Activated T-cell treated with anti-CD3 and anti-CD28 coated beads, Interleukin-2, amount 50 U/mL, for 24 hours (primary cell): ENCODE measurements around the gene ARHGEF18.
"Not testable (repeated sequence)": the region's sequence is repeated elsewhere in the genome, so short reads cannot be mapped to it uniquely, and the experiment has no call there.

ENCODE experiments used
- DNase-seq: peaks from one replicate; pipeline ENCODE4 v3.0.0-alpha.2; 2020
- H3K27ac Mint-ChIP-seq: 2 replicates; pipeline ENCODE4 v1.8.0; 2020; ENCODE audit warnings: mild to moderate bottlenecking, mixed read lengths
- H3K27me3 Mint-ChIP-seq: 2 replicates; pipeline ENCODE4 v1.8.0; 2020; ENCODE audit warnings: mixed read lengths
- H3K36me3 Mint-ChIP-seq: 2 replicates; pipeline ENCODE4 v1.8.0; 2020; ENCODE audit warnings: low read depth, mixed read lengths
- H3K4me1 Mint-ChIP-seq: 2 replicates; pipeline ENCODE4 v1.8.0; 2020; ENCODE audit warnings: low read depth, mixed read lengths
- H3K4me3 Mint-ChIP-seq: 2 replicates; pipeline ENCODE4 v1.8.0; 2020; ENCODE audit warnings: mild to moderate bottlenecking, moderate library complexity, mixed read lengths
- H3K9me3 Mint-ChIP-seq: 2 replicates; pipeline ENCODE4 v1.8.0; 2020; ENCODE audit warnings: mixed read lengths

Gene ARHGEF18

DNA sequence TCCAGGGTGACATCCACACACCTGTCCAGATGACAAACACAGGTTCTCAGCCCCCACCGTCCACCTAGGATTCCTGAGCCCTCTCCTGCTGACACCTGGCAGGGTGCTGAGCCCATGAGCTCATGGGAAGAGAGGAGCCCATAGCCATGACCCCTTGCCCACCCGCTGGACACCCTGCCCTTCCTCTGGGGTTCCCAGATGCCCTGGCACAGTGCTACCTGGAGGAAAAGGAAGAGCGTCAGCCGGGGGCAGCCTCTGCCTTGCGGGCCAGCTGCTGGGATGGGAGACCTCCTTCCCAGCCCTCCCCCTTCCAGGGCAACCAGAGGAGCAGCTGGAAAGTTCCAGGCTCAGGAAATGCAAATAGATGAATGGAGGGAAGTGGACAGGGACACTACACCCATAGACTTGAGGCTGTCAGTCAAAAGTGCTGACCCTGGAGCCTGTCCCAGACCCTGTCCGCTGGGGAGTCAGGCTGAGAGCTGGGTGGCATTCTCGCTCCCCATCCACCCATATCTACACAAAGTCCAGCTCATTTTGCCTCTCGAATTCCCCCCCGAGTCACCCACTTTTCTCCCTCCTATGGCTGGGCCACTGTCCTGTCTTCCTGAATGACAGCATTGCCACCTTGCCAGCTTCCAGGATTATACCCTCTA is 12.3 kb upstream of the ARHGEF18 start:
- H3K27ac Mint-ChIP-seq: no peak overlapping the region
- no peak overlapping the region for H3K4me3 Mint-ChIP-seq
- H3K27me3 Mint-ChIP-seq: no peaks in the 10 kb centered on the region
- peaks cover 24% of the 10 kb centered on the region for H3K4me1 Mint-ChIP-seq
- no peaks in the 10 kb centered on the region for H3K36me3 Mint-ChIP-seq
- no peak for DNase-seq
- H3K9me3 Mint-ChIP-seq: no peaks in the 10 kb centered on the region

DNA sequence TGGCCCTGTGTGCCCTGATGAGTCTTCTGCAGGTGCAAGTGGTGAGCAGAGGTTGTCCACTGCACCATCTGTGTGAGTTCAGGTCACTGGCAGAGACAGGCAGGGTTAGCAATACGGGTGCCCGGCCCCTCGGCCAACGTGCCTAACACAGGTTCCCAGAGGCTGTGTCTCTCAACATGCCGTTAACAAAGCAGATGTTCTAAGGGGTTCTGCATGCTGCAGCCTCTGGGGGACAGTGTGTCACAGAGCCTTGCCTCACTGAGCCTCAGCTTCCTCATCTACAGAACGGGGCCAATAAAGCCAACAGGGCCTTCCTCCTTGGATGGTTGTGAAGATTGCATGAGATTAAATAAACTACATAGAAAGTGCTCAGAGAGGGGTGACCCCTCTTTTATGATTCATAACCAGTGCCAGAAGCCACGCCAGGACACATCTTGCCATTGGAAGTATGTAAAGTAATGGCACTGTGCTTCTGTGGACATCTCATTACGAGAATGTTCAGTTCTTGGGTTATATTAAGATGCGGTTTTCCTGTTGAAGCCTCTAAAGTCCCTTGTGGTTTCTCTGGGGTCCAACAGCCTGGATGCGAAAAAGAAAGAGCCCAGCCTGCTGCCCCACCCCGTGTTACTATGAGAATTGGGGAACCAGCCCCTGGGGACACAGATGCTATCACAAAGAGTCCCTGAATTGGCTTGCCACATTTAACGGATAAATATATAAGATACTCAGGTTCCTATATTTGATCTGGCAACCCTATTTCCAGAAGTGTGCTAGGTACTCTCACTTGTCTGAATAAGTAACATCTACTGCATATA is 11.2 kb upstream of the ARHGEF18 start:
- Mint-ChIP-seq H3K27me3 (no peaks in the 10 kb centered on the region), H3K4me1 (peaks cover 26% of the 10 kb centered on the region), H3K4me3 (no peak overlapping the region), H3K27ac (no peak overlapping the region), H3K9me3 (no peaks in the 10 kb centered on the region), H3K36me3 (no peaks in the 10 kb centered on the region)
- DNase-seq: no peak

DNA sequence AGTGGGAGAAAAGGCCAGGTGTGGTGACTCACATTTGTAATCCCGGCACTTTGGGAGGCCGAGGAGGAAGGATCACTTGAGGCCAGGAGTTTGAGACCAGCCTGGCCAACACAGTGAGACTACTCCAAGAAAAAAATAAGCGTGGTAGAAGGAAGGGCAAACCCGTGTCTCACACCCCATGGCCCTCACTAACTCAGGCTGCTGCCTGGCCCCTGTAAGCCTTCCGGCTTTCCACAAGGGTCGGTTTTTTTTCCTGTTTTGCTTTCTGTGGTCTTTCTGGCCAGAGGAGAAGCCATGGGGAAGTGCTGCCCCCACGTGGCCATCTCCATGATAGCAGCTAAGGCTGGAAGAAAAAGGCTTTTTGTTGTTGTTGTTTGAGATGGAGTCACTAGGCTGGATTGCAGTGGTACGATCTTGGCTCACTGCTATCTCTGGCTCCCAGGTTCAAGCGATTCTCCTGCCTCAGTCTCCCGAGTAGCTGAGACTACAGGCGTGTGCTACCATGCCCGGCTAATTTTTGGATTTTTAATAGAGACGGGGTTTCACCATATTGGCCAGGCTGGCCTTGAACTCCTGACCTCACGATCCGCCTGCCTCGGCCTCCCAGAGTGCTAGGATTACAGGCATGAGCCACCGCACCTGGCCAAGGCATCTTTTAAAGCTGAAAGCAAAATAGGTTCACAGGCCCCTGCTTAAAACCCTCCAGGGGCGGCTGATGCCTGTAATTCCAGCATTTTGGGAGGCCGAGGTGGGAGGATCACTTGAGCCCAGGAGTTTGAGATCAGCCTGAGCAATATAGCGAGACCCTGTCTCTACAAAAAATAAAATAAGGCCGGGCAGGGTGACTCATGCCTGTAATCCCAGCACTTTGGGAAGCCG is 7.5 kb upstream of the ARHGEF18 start:
- Mint-ChIP-seq H3K27ac (no peak overlapping the region), H3K4me3 (no peak overlapping the region)

DNA sequence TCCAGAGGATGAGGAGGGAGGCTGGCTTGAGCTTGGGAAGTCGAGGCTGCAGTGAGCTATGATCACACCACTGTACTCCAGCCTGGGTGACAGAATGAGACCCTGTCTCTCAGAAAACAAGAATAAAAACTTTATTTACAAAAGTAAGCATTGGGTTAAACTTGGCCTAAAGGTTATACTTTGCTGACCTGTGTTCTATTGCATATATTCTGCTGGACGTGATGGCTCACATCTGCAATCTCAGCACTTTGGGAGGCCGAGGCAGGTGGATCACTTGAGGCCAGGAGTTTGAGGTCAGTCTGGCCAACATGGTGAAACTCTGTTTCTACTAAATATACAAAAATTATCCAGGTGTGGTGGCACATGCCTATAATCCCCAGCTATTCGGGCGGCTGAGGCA is 6.6 kb upstream of the ARHGEF18 start:
- no peak overlapping the region for H3K4me3 Mint-ChIP-seq
- H3K27me3 Mint-ChIP-seq: no peaks in the 10 kb centered on the region
- peaks cover 53% of the 10 kb centered on the region for H3K4me1 Mint-ChIP-seq
- H3K27ac Mint-ChIP-seq: no peak overlapping the region
- no peak for DNase-seq
- no peaks in the 10 kb centered on the region for H3K36me3 Mint-ChIP-seq
- H3K9me3 Mint-ChIP-seq: no peaks in the 10 kb centered on the region

More for the DNA sequence above, 7.5 kb upstream of the ARHGEF18 start:
- DNase-seq: peak; percentile 94
- Mint-ChIP-seq H3K9me3 (no peaks in the 10 kb centered on the region), H3K4me1 (peaks cover 50% of the 10 kb centered on the region), H3K36me3 (no peaks in the 10 kb centered on the region), H3K27me3 (no peaks in the 10 kb centered on the region)

DNA sequence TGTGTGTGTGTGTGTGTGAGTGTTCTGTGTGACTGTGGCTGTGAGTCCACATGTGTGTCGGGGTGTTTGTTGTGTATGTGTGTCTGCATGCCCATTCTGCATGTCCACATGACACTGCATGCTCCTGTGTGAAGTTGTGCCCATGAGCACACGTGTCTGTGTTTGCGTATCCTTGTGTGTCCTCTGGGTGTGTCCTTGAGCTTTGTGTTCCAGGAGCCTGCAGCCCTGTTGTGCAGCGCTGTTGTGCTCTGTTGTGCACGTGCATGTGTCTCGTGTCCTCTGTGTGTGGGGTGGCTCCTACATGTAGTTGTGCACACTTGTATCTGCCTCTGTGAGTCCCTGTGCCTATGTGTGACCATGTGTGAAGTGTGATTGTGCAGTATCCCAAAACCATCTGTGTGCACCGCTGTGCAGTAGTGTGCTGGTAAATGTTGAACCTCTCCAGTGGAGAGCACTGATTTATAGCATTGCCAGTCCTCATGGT is 2.2 kb upstream of the ARHGEF18 start:
- Mint-ChIP-seq H3K36me3 (peaks cover 7% of the 10 kb centered on the region), H3K27ac (peak overlapping the region; percentile 95), H3K9me3 (no peaks in the 10 kb centered on the region), H3K27me3 (no peaks in the 10 kb centered on the region), H3K4me1 (peaks cover 65% of the 10 kb centered on the region), H3K4me3 (peak overlapping the region; percentile 74)
- DNase-seq: no peak

DNA sequence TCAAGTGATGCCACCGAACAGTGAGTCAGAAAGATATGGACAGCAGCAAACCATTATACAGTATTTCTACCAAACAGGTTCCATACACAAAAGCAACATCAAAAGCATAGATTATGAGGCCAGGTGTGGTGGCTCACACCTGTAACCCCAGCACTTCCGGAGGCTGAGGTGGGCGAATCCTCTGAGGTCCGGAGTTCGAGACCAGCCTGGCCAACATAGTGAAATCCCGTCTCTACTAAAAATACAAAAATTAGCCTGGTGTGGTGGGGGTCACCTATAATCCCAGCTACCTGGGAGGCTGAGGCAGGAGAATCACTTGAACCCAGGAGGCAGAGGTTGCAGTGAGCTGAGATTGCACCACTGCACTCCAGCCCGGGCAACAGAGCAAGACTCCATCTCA is 1.7 kb upstream of the ARHGEF18 start:
- H3K27me3 Mint-ChIP-seq, H3K36me3 Mint-ChIP-seq, DNase-seq, H3K9me3 Mint-ChIP-seq: not testable (repeated sequence)
- Mint-ChIP-seq H3K27ac (peak overlapping the region; percentile 95), H3K4me3 (peak overlapping the region; percentile 74), H3K4me1 (peaks cover 67% of the 10 kb centered on the region)

DNA sequence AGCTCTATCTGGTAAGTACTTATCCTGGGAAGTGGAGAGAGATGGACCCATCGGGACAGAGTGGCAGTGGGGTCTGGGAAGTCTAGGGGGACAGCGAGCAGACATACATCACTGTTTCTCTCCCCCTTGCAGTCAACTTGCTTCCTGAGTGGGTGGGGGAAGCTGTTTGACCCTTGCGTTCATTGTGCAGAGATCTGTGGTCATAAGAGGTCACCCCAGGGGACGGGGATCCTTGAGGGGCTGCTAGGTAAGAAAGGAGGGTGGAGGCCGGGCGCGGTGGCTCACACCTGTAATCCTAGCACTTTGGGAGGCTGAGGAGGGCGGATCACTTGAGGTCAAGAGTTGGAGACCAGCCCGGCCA is 474 bp downstream of the ARHGEF18 start:
- H3K9me3 Mint-ChIP-seq: peaks cover 5% of the 10 kb centered on the region
- H3K27me3 Mint-ChIP-seq: no peaks in the 10 kb centered on the region
- no peak for DNase-seq
- H3K36me3 Mint-ChIP-seq: peaks cover 12% of the 10 kb centered on the region
- peaks cover 69% of the 10 kb centered on the region for H3K4me1 Mint-ChIP-seq
- H3K4me3 Mint-ChIP-seq: peak overlapping the region; percentile 79
- peak overlapping the region; percentile 95 for H3K27ac Mint-ChIP-seq

DNA sequence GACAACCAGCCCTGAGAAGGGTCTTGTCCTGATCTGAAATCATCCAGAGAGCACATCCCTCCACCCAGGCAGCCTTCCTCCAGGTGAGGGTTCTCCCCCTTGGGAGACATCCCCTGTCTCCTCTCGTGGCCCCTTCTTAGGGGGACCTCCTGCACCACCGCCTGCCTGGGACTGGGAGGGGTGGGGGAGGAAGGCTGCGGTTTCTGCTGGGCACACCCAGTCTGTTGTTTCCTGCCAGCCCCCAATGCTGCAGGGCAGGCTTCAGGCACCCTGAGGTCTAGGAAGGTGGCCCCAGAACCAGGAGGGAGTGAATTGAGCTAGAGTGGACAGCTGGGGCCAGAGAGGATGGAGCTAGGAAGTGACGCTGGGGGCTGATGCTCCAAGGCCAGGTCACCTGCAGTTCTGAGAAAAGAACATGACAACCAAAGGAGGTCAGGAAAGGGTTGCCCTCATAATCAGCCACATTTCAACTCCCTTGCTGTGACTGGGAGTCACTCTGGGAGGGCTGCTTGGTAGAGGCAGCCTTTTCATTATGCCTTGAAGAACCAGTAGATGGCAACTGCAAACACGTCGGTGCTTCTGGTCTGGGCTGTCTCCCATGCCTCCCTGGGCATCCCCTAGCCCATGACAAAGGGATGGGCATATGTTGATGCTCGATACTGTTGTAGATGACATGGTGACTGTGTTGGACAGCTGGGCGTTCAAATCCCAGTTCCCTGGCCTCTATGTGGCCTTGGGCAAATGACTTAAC is 1.4 kb downstream of the ARHGEF18 start:
- H3K4me3 Mint-ChIP-seq: peak overlapping the region; percentile 79
- peaks cover 21% of the 10 kb centered on the region for H3K36me3 Mint-ChIP-seq
- peak; percentile 68 for DNase-seq
- peaks cover 71% of the 10 kb centered on the region for H3K4me1 Mint-ChIP-seq
- peaks cover 5% of the 10 kb centered on the region for H3K9me3 Mint-ChIP-seq
- H3K27me3 Mint-ChIP-seq: no peaks in the 10 kb centered on the region
- H3K27ac Mint-ChIP-seq: peak overlapping the region; percentile 95

DNA sequence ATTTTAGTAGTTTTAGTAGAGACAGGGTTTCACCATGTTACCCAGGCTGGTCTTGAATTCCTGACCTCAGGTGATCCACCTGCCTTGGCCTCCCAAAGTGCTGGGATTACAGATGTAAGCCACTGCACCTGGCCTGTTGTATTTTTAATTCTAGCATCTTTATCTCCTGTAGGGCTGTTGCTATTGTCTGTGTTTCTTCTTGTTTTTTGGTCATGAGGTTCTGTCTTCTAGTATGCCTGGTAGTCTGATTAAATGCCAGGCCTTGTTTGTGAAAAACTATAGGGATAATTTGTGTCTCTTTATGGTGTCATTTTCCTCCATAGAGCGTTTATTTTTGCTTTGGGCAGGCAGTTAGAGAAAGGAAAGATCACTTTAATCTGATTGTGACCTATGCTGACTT is 3.1 kb downstream of the ARHGEF18 start:
- peaks cover 32% of the 10 kb centered on the region for H3K36me3 Mint-ChIP-seq
- peaks cover 67% of the 10 kb centered on the region for H3K4me1 Mint-ChIP-seq
- H3K27me3 Mint-ChIP-seq: no peaks in the 10 kb centered on the region
- no peak for DNase-seq
- no peak overlapping the region for H3K4me3 Mint-ChIP-seq
- H3K9me3 Mint-ChIP-seq: peaks cover 5% of the 10 kb centered on the region
- peak overlapping the region; percentile 67 for H3K27ac Mint-ChIP-seq

DNA sequence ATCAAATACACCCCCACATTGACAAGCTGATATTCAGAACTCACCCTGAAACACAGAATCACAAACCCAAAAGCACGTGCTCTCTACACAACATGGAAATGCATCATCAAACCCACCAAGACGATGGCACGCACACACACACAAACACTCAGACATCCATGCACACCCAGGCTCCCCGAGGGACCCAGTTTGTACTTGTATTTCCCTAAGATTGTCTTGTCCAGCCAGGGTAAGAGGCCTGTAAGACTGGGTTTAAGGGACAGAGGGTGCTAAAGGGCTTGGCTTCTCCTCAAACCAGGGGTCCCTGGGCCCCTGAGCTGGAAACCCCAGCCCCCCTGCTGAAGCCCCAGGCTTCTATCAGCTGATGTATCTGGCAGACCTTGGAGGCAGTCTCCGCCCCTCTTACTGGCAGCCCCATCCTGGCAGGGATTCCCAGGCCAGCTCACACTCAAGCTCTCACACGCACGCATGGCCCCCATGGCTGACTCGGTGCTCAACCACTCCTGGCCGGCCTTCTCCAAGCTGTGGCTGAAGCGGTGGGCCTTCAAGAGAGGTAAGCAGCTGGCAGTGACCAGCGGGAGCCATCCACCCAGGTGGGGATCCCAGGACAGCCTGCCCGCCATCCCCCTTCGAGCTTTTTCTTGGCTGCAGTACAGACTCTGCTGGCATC is 6.5 kb downstream of the ARHGEF18 start:
- DNase-seq: no peak
- Mint-ChIP-seq H3K4me3 (no peak overlapping the region), H3K4me1 (peaks cover 75% of the 10 kb centered on the region), H3K27me3 (no peaks in the 10 kb centered on the region), H3K27ac (peak overlapping the region; percentile 80), H3K36me3 (peaks cover 39% of the 10 kb centered on the region), H3K9me3 (peaks cover 5% of the 10 kb centered on the region)

DNA sequence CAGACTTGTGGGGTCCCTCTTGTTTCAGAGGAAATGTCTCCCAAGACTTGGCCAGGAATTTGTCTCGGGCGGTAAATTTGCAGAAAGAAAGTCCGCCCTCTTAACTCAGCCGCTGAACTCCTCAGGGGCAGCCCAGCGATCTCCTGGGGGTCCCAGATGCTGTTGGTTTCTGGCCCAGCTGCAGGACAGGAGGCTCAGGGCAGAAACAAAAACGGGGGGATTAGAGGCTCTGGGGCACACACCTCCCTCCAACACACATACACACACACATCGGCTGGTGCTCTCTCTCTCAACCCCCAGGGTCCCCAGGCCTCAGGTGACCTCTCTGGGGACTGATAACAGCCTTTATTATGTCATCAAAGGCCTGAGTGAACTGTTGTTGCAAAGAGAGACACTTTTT is 7.1 kb downstream of the ARHGEF18 start:
- Mint-ChIP-seq H3K4me1 (peaks cover 78% of the 10 kb centered on the region), H3K9me3 (peaks cover 5% of the 10 kb centered on the region), H3K27me3 (no peaks in the 10 kb centered on the region), H3K36me3 (peaks cover 39% of the 10 kb centered on the region), H3K4me3 (no peak overlapping the region), H3K27ac (no peak overlapping the region)
- DNase-seq: no peak

DNA sequence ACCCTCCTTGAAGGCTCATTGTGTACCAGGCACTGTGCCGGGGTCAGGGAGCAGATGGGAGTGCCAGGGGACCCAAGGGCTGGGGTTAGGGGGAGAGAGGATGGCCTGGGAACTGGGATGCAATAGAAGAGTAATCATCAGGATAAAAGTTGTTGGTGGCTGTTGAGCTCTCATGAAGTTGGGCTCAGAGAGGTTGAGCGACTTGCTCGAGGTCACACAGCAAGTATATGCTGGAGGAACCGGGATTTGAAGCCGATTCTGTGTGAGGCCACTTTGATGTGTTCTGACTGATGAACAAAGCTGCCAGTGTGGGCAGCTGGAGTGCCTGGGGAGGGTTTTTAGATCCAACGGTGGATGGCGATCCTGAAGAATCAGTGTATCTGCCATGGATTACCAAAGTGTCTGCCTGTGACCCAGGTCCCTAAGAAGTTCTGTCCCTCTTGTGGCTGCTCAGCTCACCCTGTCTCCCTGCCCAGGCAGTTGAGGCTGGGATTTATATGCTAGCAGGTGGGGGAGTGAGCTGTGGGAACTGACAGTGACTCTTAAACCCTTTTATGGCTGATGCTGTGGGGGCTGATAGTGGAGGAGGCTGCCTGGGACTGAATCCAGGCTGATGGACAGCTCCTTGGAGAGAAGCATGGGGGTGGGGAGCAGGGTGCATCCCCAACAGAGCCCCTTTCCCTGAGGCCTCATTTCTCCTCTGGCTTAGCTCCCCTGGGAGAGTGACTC is 8.3 kb downstream of the ARHGEF18 start:
- peaks cover 76% of the 10 kb centered on the region for H3K4me1 Mint-ChIP-seq
- peak overlapping the region; percentile 62 for H3K27ac Mint-ChIP-seq
- H3K4me3 Mint-ChIP-seq: no peak overlapping the region
- H3K36me3 Mint-ChIP-seq: peaks cover 36% of the 10 kb centered on the region
- peaks cover 2% of the 10 kb centered on the region for H3K9me3 Mint-ChIP-seq
- no peaks in the 10 kb centered on the region for H3K27me3 Mint-ChIP-seq
- DNase-seq: no peak

DNA sequence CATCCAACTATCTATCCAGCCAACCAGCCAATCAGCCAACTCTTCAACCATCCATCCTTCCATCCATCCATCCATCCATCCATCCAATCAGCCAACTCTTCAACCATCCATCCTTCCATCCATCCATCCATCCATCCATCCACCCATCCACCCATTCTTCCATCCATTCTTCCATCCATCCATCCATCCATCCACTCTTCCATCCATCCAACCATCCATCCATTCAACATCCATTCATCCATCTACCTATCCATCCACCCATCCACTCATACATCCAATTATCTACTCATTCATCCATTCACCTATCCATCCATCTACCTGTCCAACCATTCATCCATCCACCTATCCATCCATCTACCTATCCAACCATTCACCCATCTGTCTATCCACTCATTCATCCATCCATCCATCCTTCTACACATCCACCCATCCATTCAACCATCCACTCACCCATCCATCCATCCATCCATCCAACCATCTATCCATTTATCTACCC is 9.4 kb downstream of the ARHGEF18 start:
- Mint-ChIP-seq H3K9me3 (no peaks in the 10 kb centered on the region), H3K4me3 (no peak overlapping the region), H3K27ac (no peak overlapping the region), H3K27me3 (no peaks in the 10 kb centered on the region), H3K4me1 (peaks cover 80% of the 10 kb centered on the region), H3K36me3 (peaks cover 38% of the 10 kb centered on the region)
- DNase-seq: no peak
